Kidney (tissue), 14 donors: ENCODE results near the gene TRDMT1. TPM values are rescaled to one million over a fixed set of nuclear protein-coding genes. Genes with fewer than 3 reads are reported as not detected.

Source experiments
- DNase-seq, 5 donors: peaks; one replicate each; pipeline ENCODE4 v3.0.0-alpha.2; 2013 to 2020
- FAIRE-seq: peaks from 2 replicates; lab custom pipeline; 2012; peaks lifted over from hg19 to GRCh38; lab: Jason Lieb, UNC
- H3K27ac ChIP-seq, 2 donors: one replicate each; pipeline ENCODE4 v1.7.0; 2013; ENCODE audit warnings: low read depth in 2 of 2, low read length in 2 of 2, inconsistent platforms in 1 of 2
- H3K27me3 ChIP-seq: one replicate; pipeline ENCODE4 v1.7.1; 2013; ENCODE audit warnings: low read length, inconsistent platforms; ENCODE audit not compliant: control insufficient read depth, insufficient read depth
- H3K36me3 ChIP-seq, 3 donors: one replicate each; pipeline versions ENCODE4 v1.7.0 to v1.7.1; 2013; ENCODE audit warnings: low read length in 3 of 3, control low read depth in 1 of 3, inconsistent platforms in 1 of 3; ENCODE audit not compliant: insufficient read depth in 3 of 3, control insufficient read depth in 2 of 3
- H3K4me1 ChIP-seq, 3 donors: one replicate each; pipeline versions ENCODE4 v1.7.0 to v1.7.1; 2013; ENCODE audit warnings: low read length in 3 of 3, inconsistent platforms in 1 of 3, low read depth in 1 of 3; ENCODE audit not compliant: control insufficient read depth in 2 of 3, insufficient read depth in 2 of 3
- H3K4me3 ChIP-seq, 3 donors: one replicate each; pipeline versions ENCODE4 v1.7.0 to v1.8.1; 2013; ENCODE audit warnings: low read length in 3 of 3, control low read depth in 1 of 3, inconsistent platforms in 1 of 3
- H3K9ac ChIP-seq, 3 donors: one replicate each; pipeline versions ENCODE4 v1.7.0 to v1.7.1; 2013; ENCODE audit warnings: low read length in 3 of 3, control low read depth in 1 of 3, inconsistent platforms in 1 of 3
- H3K9me3 ChIP-seq, 3 donors: one replicate each; pipeline versions ENCODE4 v1.7.0 to v1.7.1; 2013; ENCODE audit warnings: low read length in 3 of 3, control low read depth in 1 of 3, inconsistent platforms in 1 of 3; ENCODE audit not compliant: control insufficient read depth in 2 of 3, insufficient read depth in 1 of 3
- CTCF ChIP-seq: IDR thresholded peaks from 3 replicates; pipeline ENCODE4 v1.5.1; 2012; ENCODE audit warnings: mild to moderate bottlenecking, moderate library complexity, borderline replicate concordance; ENCODE audit not compliant: insufficient read depth; ENCODE audit errors: extremely low read depth
- intact Hi-C: fragments of 100-400 bp; cut with DNase I; formaldehyde crosslinking; loops from one replicate; pipeline ENCODE4 v1.11.1; 2022
- polyA plus RNA-seq: library from polyadenylated mRNA; stranded (reverse); fragments of 350-450 nt; fragmentation: Illumina TruSeq; extraction: RNeasy Lipid Tissue Mini Kit (QIAGEN cat#74804); gene quantifications from one replicate; pipeline ENCODE4 v1.2.3, GENCODE V29; 2014; ENCODE audit warnings: low read depth, low replicate concordance; ENCODE audit not compliant: insufficient read depth
- total RNA-seq: library from RNA; stranded (reverse); fragmentation: NEBNext Ultra II Directional; extraction: Animal tissue kit (Norgen Biotek cat#: 25700); gene quantifications from one replicate; pipeline ENCODE4 v1.2.1, GENCODE V29; 2021
- donor health status: control.
- donor health status: control.
- donor health status: control.
- donor health status: control.
- donor health status: control.
- donor health status: DM: yes; HTN: yes; CAD: no.
- donor health status: Normal renal cell carcinoma (clear cell type).

TRDMT1 gene
- total and polyA plus RNA-seq, 2 donors from 2014 or later: 2.0 to 11.0 TPM

- Histone ChIP-seq H3K4me1 (peaks cover 0 to 14% (median 0%) of the 10 kb centered on the region in 3 donors), H3K9me3 (no peaks in the 10 kb centered on the region), H3K27ac (peak overlapping the region in 1 of 2 donors; percentile 4), H3K27me3 (no peaks in the 10 kb centered on the region), H3K36me3 (no peaks in the 10 kb centered on the region), H3K4me3 (no peak overlapping the region), H3K9ac (no peak overlapping the region)
- TF ChIP-seq CTCF: no peak
- intact Hi-C loops: no loop called here
- FAIRE-seq: no peak
- no peak for DNase-seq
These were observed 66.7 kb downstream of the TRDMT1 start for GRCh38 chr10:17134737-17135260.

- no peak overlapping the region for H3K27ac ChIP-seq
- no peaks in the 10 kb centered on the region for H3K36me3 ChIP-seq
- H3K9ac ChIP-seq: no peak overlapping the region
- no peak for DNase-seq
- no peaks in the 10 kb centered on the region for H3K27me3 ChIP-seq
- peaks cover 0 to 14% (median 0%) of the 10 kb centered on the region in 3 donors for H3K4me1 ChIP-seq
- intact Hi-C loops: no loop called here
- TF ChIP-seq CTCF: no peak
- no peak for FAIRE-seq
- H3K9me3 ChIP-seq: no peaks in the 10 kb centered on the region
- H3K4me3 ChIP-seq: no peak overlapping the region
These were observed 67.2 kb downstream of the TRDMT1 start for GRCh38 chr10:17134282-17134681.

GRCh38 chr10:17129741-17130140 is 71.7 kb downstream of the TRDMT1 start, which contains the start of gene CUBN:
Gene CUBN (minus strand): TSS chr10:17129811. CDS start chr10:17129765, 46 bp downstream.
- peaks cover 0 to 9% (median 0%) of the 10 kb centered on the region in 3 donors for H3K4me1 ChIP-seq
- TF ChIP-seq CTCF: no peak
- peaks cover 0 to 12% (median 0%) of the 10 kb centered on the region in 3 donors for H3K36me3 ChIP-seq
- no peaks in the 10 kb centered on the region for H3K9me3 ChIP-seq
- H3K9ac ChIP-seq: peak within 1 kb of the TSS; percentile 0 to 80 (median 20)
- FAIRE-seq (peak; percentile 32), DNase-seq (peak in 1 of 5 donors; percentile 37)
- peak within 1 kb of the TSS; percentile 1 to 83 for H3K27ac ChIP-seq
- peak within 1 kb of the TSS; percentile 42 to 77 (median 62) for H3K4me3 ChIP-seq
- no peaks in the 10 kb centered on the region for H3K27me3 ChIP-seq
- intact Hi-C loops: no loop called here
